GM12878 (cell line): ENCODE data around the gene EPAS1. TPM values are rescaled to one million over a fixed set of nuclear protein-coding genes. Genes with fewer than 3 reads are reported as not detected.

Experiments
- ATAC-seq: fragments of 200-7000 bp; cut with Tn5 transposase; 3 replicates; pipeline ENCODE4 v1.9.1; 2020; ENCODE audit warnings: mild to moderate bottlenecking, moderate library complexity
- BruUV-seq: library from RNA; stranded (reverse); fragments of 400-500 nt; replicated peaks from 2 replicates; lab custom pipeline; 2021; lab: Mats Ljungman, UMichigan
- CTCF ChIA-PET: fragments of 300-600 bp; sonication (Branson Sonifier 250); formaldehyde crosslinking; extraction: SDS; loops from one replicate; lab custom pipeline; 2021; ENCODE audit warnings: inconsistent platforms; lab: Yijun Ruan, JAX
- POLR2A ChIA-PET: fragments of 350-600 bp; formaldehyde crosslinking; extraction: SDS; loops from one replicate; lab custom pipeline; 2021; ENCODE audit warnings: inconsistent platforms; lab: Charles Lee
- RAD21 ChIA-PET: fragments of 300-600 bp; sonication (Branson Sonifier 250); formaldehyde crosslinking; loops from one replicate; lab custom pipeline; 2023; ENCODE audit warnings: antibody characterized with exemption; ENCODE audit not compliant: unreplicated experiment; lab: Charles Lee
- SMC1A ChIA-PET: fragments of 300-600 bp; sonication (Branson Sonifier 250); formaldehyde crosslinking; loops from one replicate; lab custom pipeline; 2023; ENCODE audit not compliant: unreplicated experiment, uncharacterized antibody; lab: Charles Lee
- DNase-seq: peaks from one replicate; pipeline ENCODE4 v3.0.0-alpha.2; 2011; ENCODE audit warnings: low read depth, low spot score
- FAIRE-seq: peaks from 3 replicates; lab custom pipeline; 2011; peaks lifted over from hg19 to GRCh38; lab: Jason Lieb, UNC
- H2AFZ ChIP-seq: 2 replicates; pipeline ENCODE4 v1.6.0; 2011; ENCODE audit warnings: low read depth, low read length, control low read depth; ENCODE audit not compliant: control insufficient read depth
- H3K27ac ChIP-seq: 2 replicates; pipeline ENCODE4 v1.5.1; 2011; ENCODE audit warnings: control low read depth; ENCODE audit not compliant: control insufficient read depth, insufficient read depth
- H3K27me3 ChIP-seq, 2 experiments: replicated peaks in 1 of 2; 2 replicates each; pipeline versions ENCODE4 v1.6.0 to v1.6.1; 2011; ENCODE audit warnings: low read length in 1 of 2; ENCODE audit not compliant: control insufficient read depth in 2 of 2, insufficient read depth in 2 of 2
- H3K36me3 ChIP-seq, 2 experiments: 2 replicates each; pipeline ENCODE4 v1.5.1; 2011; ENCODE audit warnings: low read length in 1 of 2; ENCODE audit not compliant: control insufficient read depth in 2 of 2, insufficient read depth in 2 of 2
- H3K4me1 ChIP-seq: 2 replicates; pipeline ENCODE4 v1.6.1; 2011; ENCODE audit warnings: mild to moderate bottlenecking, low read length, moderate library complexity, mixed read lengths; ENCODE audit not compliant: control insufficient read depth, insufficient read depth
- H3K4me2 ChIP-seq: 2 replicates; pipeline ENCODE4 v1.6.0; 2011; ENCODE audit warnings: control low read depth; ENCODE audit not compliant: control insufficient read depth, insufficient read depth
- H3K4me3 ChIP-seq: fragments of 200-600 bp; sonication (generic); 2 replicates; pipeline ENCODE4 v1.5.1; 2016
- H3K79me2 ChIP-seq: 2 replicates; pipeline ENCODE4 v1.6.0; 2011; ENCODE audit warnings: low read length; ENCODE audit not compliant: control insufficient read depth, insufficient read depth
- H3K9ac ChIP-seq: 2 replicates; pipeline ENCODE4 v1.8.0; 2011; ENCODE audit warnings: low read length, control low read depth, mixed read lengths; ENCODE audit not compliant: control insufficient read depth, insufficient read depth
- H3K9me3 ChIP-seq: replicated peaks from 3 replicates; pipeline ENCODE4 v1.5.1; 2011; ENCODE audit warnings: mild to moderate bottlenecking, low read length; ENCODE audit not compliant: control insufficient read depth, insufficient read depth
- H4K20me1 ChIP-seq: 2 replicates; pipeline ENCODE4 v1.6.0; 2011; ENCODE audit not compliant: control insufficient read depth, insufficient read depth
- CHD4 ChIP-seq: fragments of 200-600 bp; sonication (generic); IDR thresholded peaks from 2 replicates; pipeline ENCODE4 v1.6.1; 2016; ENCODE audit warnings: mild to moderate bottlenecking
- FOXM1 ChIP-seq: IDR thresholded peaks from 2 replicates; pipeline ENCODE4 v1.6.1; 2012; ENCODE audit warnings: low read depth, mild to moderate bottlenecking, inconsistent platforms, low read length, moderate library complexity
- GABPA ChIP-seq: IDR thresholded peaks from 2 replicates; pipeline ENCODE4 v1.6.1; 2014; ENCODE audit warnings: antibody characterized with exemption, low read depth, mild to moderate bottlenecking, inconsistent platforms
- IKZF1 ChIP-seq: fragments of 450-650 bp; conservative IDR thresholded peaks from 2 replicates; pipeline ENCODE4 v1.6.1; 2017; ENCODE audit warnings: antibody characterized with exemption, mild to moderate bottlenecking
- MYB ChIP-seq: fragments of 150-350 bp; IDR thresholded peaks from 2 replicates; pipeline ENCODE4 v1.6.1; 2014; ENCODE audit warnings: mild to moderate bottlenecking, low read depth, low read length, borderline replicate concordance
- MYC ChIP-seq: IDR thresholded peaks from 2 replicates; pipeline ENCODE4 v1.6.1; 2011; ENCODE audit warnings: mild to moderate bottlenecking, low read length, moderate library complexity, inconsistent platforms; ENCODE audit not compliant: insufficient read depth, insufficient replicate concordance, insufficient read length, severe bottlenecking
- NFIC ChIP-seq: IDR thresholded peaks from 2 replicates; pipeline ENCODE4 v1.6.1; 2012; ENCODE audit warnings: low read depth, mild to moderate bottlenecking, inconsistent platforms, low read length, moderate library complexity
- RAD21 ChIP-seq: IDR thresholded peaks from 2 replicates; pipeline ENCODE4 v1.6.1; 2011; ENCODE audit warnings: mild to moderate bottlenecking, low read depth, low read length, moderate library complexity; ENCODE audit not compliant: insufficient read depth
- RELA ChIP-seq: fragments of 450-650 bp; IDR thresholded peaks from 2 replicates; pipeline ENCODE4 v1.8.0; 2014; ENCODE audit warnings: borderline replicate concordance; ENCODE audit not compliant: partially characterized antibody
- SMAD5 ChIP-seq: IDR thresholded peaks from 2 replicates; pipeline ENCODE4 v1.6.1; 2016; ENCODE audit warnings: antibody characterized with exemption, low read depth
- SREBF2 ChIP-seq: IDR thresholded peaks from 2 replicates; pipeline ENCODE4 v1.6.1; 2012; ENCODE audit warnings: mild to moderate bottlenecking, low read length
- STAT3 ChIP-seq: IDR thresholded peaks from 2 replicates; pipeline ENCODE4 v1.6.1; 2011; ENCODE audit warnings: low read depth, low read length, improper control_type of control experiment
- ZNF217 ChIP-seq: fragments of 450-650 bp; IDR thresholded peaks from 2 replicates; pipeline ENCODE4 v1.6.1; 2017; ENCODE audit warnings: antibody characterized with exemption, mild to moderate bottlenecking
- ZNF24 ChIP-seq: fragments of 450-650 bp; IDR thresholded peaks from 2 replicates; pipeline ENCODE4 v1.6.1; 2017; ENCODE audit warnings: antibody characterized with exemption, mild to moderate bottlenecking
- WGBS: methylation state at CpG from one replicate; pipeline ENCODE4 v1.1.6; 2016; ENCODE audit warnings: low lambda C conversion rate; ENCODE audit not compliant: insufficient replicate concordance, insufficient coverage; ENCODE audit errors: missing lambda C conversion rate; 5-methylcytosine and 5-hydroxymethylcytosine counted together
- in situ Hi-C: fragments of 300-500 bp; cut with MboI; formaldehyde crosslinking; loops from 9 replicates; pipeline ENCODE4 v1.14.3; 2018; ENCODE audit warnings: mixed read lengths
- intact Hi-C: fragments of 100-400 bp; cut with micrococcal nuclease; formaldehyde crosslinking; loops from one replicate; pipeline ENCODE4 v1.14.2; 2022; ENCODE audit not compliant: unreplicated experiment
- polyA plus RNA-seq, 11 experiments: library from polyadenylated mRNA; depleted of rRNA in 4 of 11; unstranded in 6 of 11; stranded (reverse) in 5 of 11; fragments of >200 nt; fragmentation: Nextera tagmentation in 4 of 11; fragmentation: Illumina TruSeq in 1 of 11; extraction: Ambion mirVana in 4 of 11; extraction: Trizol in 1 of 11; gene quantifications; 1 replicate in 1 of 11; 2 replicates in 10 of 11; pipeline versions ENCODE4 v1.2.1 to v1.2.3, GENCODE V29; 2011 to 2016; ENCODE audit warnings: inconsistent platforms in 2 of 11, missing spikeins in 2 of 11, low read depth in 1 of 11
- total RNA-seq, 4 experiments: library from RNA; depleted of rRNA in 3 of 4; stranded (reverse); fragments of >200 nt in 3 of 4; fragmentation: Illumina TruSeq in 1 of 4; extraction: Trizol in 1 of 4; gene quantifications; 2 replicates each; pipeline versions ENCODE4 v1.2.1 to v1.2.3, GENCODE V29; 2013 to 2021
- TF ChIP-seq, protein P1 (sequence below): fragments of 450-650 bp; IDR thresholded peaks from 2 replicates; pipeline ENCODE4 v1.6.1; 2016; ENCODE audit warnings: mild to moderate bottlenecking
- TF ChIP-seq, protein P2 (sequence below), 3 experiments: IDR thresholded peaks in 2 of 3; conservative IDR thresholded peaks in 1 of 3; 2 replicates each; pipeline ENCODE4 v1.5.1; 2011; ENCODE audit warnings: low read depth in 3 of 3, low read length in 3 of 3, mild to moderate bottlenecking in 3 of 3, control low read depth in 2 of 3, moderate library complexity in 2 of 3, inconsistent platforms in 1 of 3, mixed read lengths in 1 of 3; ENCODE audit not compliant: control insufficient read depth in 2 of 3, insufficient read depth in 1 of 3; ENCODE audit errors: extremely low read depth in 1 of 3

EPAS1 gene
- total and polyA plus RNA-seq, 10 of the 15 experiments (the other 5 are each of a cell fraction or from before 2014, with no cell fraction given), result 0.11 to 22.0 (median 1.3) TPM; not detected in 1

DNA sequence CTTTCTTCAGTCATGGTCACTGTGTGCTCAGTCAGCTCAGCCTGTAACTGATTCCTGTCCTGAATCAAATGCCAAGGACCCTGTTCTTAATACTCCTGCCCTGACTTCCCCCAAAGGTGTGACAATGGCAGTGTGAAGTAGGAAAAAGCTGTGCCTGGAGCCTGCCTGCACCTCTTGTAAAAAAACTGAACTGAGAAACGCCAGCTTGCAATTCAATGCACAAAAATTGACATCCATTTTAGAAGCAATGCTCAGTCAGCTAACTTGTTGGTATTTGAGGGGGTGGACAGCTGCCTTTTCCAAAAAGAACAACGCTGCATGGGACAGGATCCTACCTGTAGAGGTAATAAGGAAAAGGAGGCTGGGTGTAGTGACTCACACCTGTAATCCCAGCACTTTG, 115.9 kb downstream of the EPAS1 start:
- WGBS, result 38% methylated on average over 2 of the region's 2 CpGs
- TF ChIP-seq FOXM1 (no peak), IKZF1 (no peak), MYB (no peak), GABPA (no peak)
- TF ChIP-seq, protein P1, sequence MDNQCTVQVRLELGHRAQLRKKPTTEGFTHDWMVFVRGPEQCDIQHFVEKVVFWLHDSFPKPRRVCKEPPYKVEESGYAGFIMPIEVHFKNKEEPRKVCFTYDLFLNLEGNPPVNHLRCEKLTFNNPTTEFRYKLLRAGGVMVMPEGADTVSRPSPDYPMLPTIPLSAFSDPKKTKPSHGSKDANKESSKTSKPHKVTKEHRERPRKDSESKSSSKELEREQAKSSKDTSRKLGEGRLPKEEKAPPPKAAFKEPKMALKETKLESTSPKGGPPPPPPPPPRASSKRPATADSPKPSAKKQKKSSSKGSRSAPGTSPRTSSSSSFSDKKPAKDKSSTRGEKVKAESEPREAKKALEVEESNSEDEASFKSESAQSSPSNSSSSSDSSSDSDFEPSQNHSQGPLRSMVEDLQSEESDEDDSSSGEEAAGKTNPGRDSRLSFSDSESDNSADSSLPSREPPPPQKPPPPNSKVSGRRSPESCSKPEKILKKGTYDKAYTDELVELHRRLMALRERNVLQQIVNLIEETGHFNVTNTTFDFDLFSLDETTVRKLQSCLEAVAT, result no peak
- no peak overlapping the region for H3K27ac ChIP-seq
- no peak for DNase-seq
- H3K4me1 ChIP-seq, result no peaks in the 10 kb centered on the region
- no peaks in the 10 kb centered on the region; the same call in 2 of the 3 replicates for H3K9me3 ChIP-seq
- ChIA-PET POLR2A (no interaction called here), RAD21 (interaction anchor here (0.6 to 1.5 kb wide), 2 partner anchors 277 to 400 kb away, joined by 4 to 5 read pairs; no protein-coding TSS in a partner anchor), CTCF (interaction anchor here (1.1 to 2.4 kb wide), 4 partner anchors 9 to 420 kb away, joined by 3 to 7 read pairs (median 4); no protein-coding TSS in a partner anchor), SMC1A (interaction anchor here (0.7 to 1.5 kb wide), 5 partner anchors 19 to 394 kb away, joined by 3 read pairs; no protein-coding TSS in a partner anchor)
- intact Hi-C loops (no loop called here), in situ Hi-C loops (no loop called here)
- BruUV-seq, result no TSS peak
- H4K20me1 ChIP-seq, result no peaks in the 10 kb centered on the region
- H3K4me3 ChIP-seq, result no peak overlapping the region
- H2AFZ ChIP-seq, result no peak overlapping the region
- H3K4me2 ChIP-seq, result no peak overlapping the region
- H3K27me3 ChIP-seq, result no peaks in the 10 kb centered on the region
- no peak for ATAC-seq
- H3K36me3 ChIP-seq, result no peaks in the 10 kb centered on the region
- no peak overlapping the region for H3K9ac ChIP-seq
- FAIRE-seq, result no peak
- no peaks in the 10 kb centered on the region for H3K79me2 ChIP-seq

DNA sequence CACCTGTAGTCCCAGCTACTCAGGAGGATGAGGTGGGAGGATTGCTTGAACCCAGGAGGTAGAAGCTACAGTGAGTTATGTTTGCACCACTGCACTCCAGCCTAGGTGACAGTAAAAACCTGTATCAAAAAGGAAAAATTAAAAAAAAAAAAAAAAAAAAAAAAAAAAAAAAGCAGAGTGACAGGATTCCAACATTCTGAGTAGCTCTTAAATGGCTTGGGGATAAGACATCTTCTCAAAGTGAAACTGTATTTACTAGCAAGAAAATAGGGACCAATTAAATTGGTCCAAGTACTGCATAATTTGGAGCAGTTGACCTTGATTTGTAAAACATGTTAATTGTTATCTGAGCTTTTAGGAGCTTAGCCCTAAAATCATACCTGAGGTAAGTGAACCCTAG, 116.4 kb downstream of the EPAS1 start:
- ChIA-PET POLR2A (no interaction called here), RAD21 (interaction anchor here (0.7 to 1.5 kb wide), 2 partner anchors 220 to 401 kb away, joined by 3 to 4 read pairs; no protein-coding TSS in a partner anchor), CTCF (interaction anchor here (1.1 to 2.4 kb wide), 4 partner anchors 9 to 420 kb away, joined by 3 to 7 read pairs (median 4); no protein-coding TSS in a partner anchor), SMC1A (interaction anchor here (0.7 to 1.5 kb wide), 5 partner anchors 19 to 395 kb away, joined by 3 read pairs; no protein-coding TSS in a partner anchor)
- Histone ChIP-seq H3K9ac (no peak overlapping the region), H3K36me3 (no peaks in the 10 kb centered on the region), H3K4me3 (no peak overlapping the region), H2AFZ (no peak overlapping the region), H3K27ac (no peak overlapping the region), H3K27me3 (no peaks in the 10 kb centered on the region), H3K4me2 (no peak overlapping the region), H3K9me3 (no peaks in the 10 kb centered on the region; the same call in 2 of the 3 replicates), H3K79me2 (no peaks in the 10 kb centered on the region), H3K4me1 (no peaks in the 10 kb centered on the region), H4K20me1 (no peaks in the 10 kb centered on the region)
- BruUV-seq, result no TSS peak
- DNase-seq, result no peak
- ATAC-seq, result no peak
- intact Hi-C loops, result no loop called here
- FAIRE-seq, result no peak
- in situ Hi-C loops, result no loop called here
- TF ChIP-seq ZNF24 (no peak), SMAD5 (no peak), RAD21 (no peak), SREBF2 (no peak), STAT3 (no peak), RELA (no peak), NFIC (no peak), MYC (no peak), CHD4 (no peak), ZNF217 (no peak)
- TF ChIP-seq, protein P2, sequence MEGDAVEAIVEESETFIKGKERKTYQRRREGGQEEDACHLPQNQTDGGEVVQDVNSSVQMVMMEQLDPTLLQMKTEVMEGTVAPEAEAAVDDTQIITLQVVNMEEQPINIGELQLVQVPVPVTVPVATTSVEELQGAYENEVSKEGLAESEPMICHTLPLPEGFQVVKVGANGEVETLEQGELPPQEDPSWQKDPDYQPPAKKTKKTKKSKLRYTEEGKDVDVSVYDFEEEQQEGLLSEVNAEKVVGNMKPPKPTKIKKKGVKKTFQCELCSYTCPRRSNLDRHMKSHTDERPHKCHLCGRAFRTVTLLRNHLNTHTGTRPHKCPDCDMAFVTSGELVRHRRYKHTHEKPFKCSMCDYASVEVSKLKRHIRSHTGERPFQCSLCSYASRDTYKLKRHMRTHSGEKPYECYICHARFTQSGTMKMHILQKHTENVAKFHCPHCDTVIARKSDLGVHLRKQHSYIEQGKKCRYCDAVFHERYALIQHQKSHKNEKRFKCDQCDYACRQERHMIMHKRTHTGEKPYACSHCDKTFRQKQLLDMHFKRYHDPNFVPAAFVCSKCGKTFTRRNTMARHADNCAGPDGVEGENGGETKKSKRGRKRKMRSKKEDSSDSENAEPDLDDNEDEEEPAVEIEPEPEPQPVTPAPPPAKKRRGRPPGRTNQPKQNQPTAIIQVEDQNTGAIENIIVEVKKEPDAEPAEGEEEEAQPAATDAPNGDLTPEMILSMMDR (IDR thresholded peaks at IDR 0.05 in 2 of 3, conservative IDR thresholded peaks at IDR 0.05 in 1 of 3; ENCODE audit: control insufficient read depth in 2 of 3, extremely low read depth in 1 of 3, insufficient read depth in 1 of 3, low read depth in 3 of 3, low read length in 3 of 3), result no peak
